Adipocyte (in vitro differentiated cells): ENCODE data around the gene MXD3.
A peak's percentile ranks its signal among the peaks of the same experiment; 100 is the strongest.

Source experiments
- DNase-seq: peaks from one replicate; pipeline ENCODE4 v3.0.0-alpha.2; 2015; ENCODE audit warnings: low read depth
- H3K27me3 ChIP-seq: replicated peaks from 2 replicates; pipeline ENCODE4 v1.7.0; 2013; ENCODE audit warnings: mild to moderate bottlenecking, low read length, moderate library complexity; ENCODE audit not compliant: control insufficient read depth, insufficient read depth
- H3K36me3 ChIP-seq: 2 replicates; pipeline ENCODE4 v1.7.0; 2013; ENCODE audit warnings: low read length, mild to moderate bottlenecking, moderate library complexity; ENCODE audit not compliant: control insufficient read depth, insufficient read depth, severe bottlenecking
- H3K4me1 ChIP-seq: 2 replicates; pipeline ENCODE4 v1.7.0; 2013; ENCODE audit warnings: mild to moderate bottlenecking, low read length, moderate library complexity; ENCODE audit not compliant: control insufficient read depth, insufficient read depth
- H3K4me3 ChIP-seq: 2 replicates; pipeline ENCODE4 v1.7.0; 2013; ENCODE audit warnings: mild to moderate bottlenecking, low read length, moderate library complexity
- H3K9ac ChIP-seq: 2 replicates; pipeline ENCODE4 v1.7.0; 2013; ENCODE audit warnings: mild to moderate bottlenecking, low read length, moderate library complexity
- H3K9me3 ChIP-seq: 2 replicates; pipeline ENCODE4 v1.7.0; 2013; ENCODE audit warnings: mild to moderate bottlenecking, low read length, moderate library complexity; ENCODE audit not compliant: control insufficient read depth

Gene MXD3

DNA sequence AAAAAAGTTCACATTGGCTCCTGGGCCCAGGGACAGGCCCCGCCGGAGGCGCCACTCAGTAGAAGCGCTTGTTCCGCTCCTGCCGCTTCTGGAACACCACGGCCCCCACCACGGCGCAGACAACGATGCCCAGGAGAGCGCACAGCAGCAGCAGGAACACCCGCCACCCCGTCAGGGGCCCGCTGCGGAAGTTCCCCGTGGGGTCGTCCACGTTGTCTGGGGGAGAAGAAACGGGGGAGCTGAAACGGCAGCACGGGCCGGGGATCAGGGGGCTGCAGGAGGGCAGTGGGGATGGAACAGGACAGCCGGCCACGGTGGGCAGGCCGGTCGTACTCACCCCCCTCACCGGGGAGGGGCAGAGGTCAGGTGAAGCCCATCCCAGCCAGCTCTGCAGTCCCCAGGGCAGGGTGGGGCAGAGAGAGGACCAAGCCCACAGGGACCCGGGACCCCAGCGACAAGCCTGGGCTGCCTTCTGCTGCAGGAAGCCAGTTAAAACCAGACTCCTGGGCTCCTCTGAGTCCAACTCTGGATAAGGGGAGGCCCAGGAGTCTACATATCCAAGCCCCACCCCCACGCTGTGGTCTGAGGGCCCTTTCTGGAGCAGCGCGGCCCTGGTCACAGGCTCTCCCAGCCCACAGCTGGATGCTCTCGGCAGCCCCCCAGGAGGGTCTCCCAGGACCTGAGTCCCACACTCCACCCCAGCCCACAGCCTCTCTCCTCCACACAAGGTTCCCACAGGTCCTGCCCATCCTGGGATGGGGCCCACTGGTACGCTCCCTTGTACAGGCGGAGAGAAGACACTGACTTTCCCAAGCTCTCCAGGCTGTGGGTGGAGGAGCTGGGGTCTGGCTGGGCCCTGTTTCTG, 20.6 kb upstream of the MXD3 start:
- H3K9ac ChIP-seq: no peak overlapping the region
- peaks cover 75% of the 10 kb centered on the region for H3K36me3 ChIP-seq
- no peaks in the 10 kb centered on the region for H3K27me3 ChIP-seq
- no peaks in the 10 kb centered on the region for H3K9me3 ChIP-seq
- DNase-seq: no peak
- no peak overlapping the region for H3K4me3 ChIP-seq
- peaks cover 9% of the 10 kb centered on the region for H3K4me1 ChIP-seq

DNA sequence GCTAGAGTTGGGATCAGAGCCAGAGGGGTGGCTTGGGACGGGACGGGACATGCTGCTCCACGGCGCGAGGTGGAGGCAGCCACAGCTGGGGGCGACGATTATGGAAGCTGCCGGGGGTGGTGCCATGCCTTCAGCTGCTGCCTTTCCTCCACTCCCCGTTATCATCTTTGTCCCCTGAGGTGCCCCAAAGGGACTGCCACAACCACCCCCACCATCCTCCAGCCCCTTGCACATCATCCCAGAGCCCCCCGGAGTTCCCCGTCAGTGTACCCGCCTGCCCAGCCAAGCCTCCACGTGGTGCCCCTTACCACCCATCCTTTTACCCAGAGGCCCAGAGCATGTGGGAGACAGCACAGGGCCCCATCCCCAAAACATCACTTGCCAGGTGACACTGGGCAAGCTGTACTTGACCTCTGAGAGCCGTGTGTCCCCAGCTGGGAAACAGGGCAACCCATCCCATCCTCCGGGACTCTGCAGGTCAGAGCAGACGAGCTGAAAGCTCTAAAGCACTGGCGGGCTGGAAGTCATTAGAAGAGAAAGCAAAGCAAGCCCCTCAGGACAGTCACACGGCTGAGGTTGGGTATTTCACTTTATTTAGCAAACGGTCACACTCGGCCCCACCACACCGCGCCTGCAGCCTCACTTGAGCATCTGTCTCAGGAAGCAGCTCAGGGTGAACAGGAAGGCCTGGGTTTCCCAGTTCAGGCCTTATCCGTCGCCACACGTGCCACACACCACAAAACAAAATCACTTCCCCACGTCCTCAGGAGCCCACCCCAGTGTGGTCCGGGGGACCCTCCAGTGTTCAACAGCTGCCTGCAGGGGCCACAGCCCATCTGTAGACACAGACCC, 19.5 kb upstream of the MXD3 start:
- H3K36me3 ChIP-seq: peaks cover 65% of the 10 kb centered on the region
- DNase-seq: no peak
- H3K4me3 ChIP-seq: no peak overlapping the region
- H3K4me1 ChIP-seq: peaks cover 12% of the 10 kb centered on the region
- H3K9ac ChIP-seq: no peak overlapping the region
- no peaks in the 10 kb centered on the region for H3K27me3 ChIP-seq
- H3K9me3 ChIP-seq: no peaks in the 10 kb centered on the region

DNA sequence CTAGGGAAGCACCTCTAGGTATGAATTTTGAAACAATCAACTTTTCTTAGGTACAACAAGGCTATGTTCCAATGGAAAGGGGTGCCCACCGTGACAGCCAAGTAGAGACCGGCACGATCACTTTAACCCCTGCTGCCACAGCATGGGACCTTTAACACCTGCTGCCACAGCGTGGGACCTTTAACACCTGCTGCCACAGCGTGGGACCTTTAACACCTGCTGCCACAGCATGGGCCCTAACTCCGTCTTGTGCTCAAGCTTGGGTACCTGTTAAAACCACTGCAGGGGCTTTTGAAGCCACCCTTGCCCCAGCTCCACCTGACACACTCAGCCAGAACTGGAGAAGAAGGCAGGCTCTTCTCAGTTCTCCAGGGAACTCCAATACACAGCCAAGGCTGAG, 18.2 kb upstream of the MXD3 start:
- no peak for DNase-seq
- Histone ChIP-seq H3K36me3 (peaks cover 51% of the 10 kb centered on the region), H3K4me3 (no peak overlapping the region), H3K9me3 (no peaks in the 10 kb centered on the region), H3K9ac (no peak overlapping the region), H3K4me1 (peaks cover 18% of the 10 kb centered on the region), H3K27me3 (no peaks in the 10 kb centered on the region)

DNA sequence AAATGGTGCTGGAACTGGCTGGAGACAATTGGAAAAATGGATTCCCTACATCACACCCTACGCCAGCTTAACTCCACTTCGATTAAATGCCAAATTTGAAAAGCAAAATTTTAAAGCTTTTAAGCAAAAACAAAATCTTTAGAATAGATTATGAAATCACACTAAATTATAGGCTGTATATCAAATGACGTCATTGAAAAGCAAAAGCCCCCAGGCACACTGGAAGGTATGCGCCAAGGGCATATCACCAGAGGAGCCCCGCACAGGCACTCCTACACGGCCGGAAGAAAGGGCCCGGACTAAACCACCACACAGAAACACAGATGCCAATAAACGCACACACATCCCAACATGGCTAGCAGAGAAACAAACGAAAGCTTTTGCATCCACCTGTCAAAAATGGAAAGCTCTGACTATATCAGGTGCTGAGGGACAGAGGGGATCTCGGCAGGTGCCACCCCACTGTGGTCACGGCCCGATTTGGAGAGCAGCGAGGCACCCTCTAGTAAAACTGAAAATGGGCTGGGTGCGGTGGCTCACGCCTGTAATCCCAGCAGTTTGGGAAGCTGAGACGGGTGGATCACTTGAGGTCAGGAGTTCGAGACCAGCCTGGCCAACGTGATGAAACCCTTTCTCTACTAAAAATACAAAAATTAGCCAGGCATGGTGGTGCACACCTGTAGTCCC, 17.0 kb upstream of the MXD3 start:
- no peak overlapping the region for H3K9ac ChIP-seq
- no peak for DNase-seq
- no peak overlapping the region for H3K4me3 ChIP-seq
- H3K27me3 ChIP-seq: no peaks in the 10 kb centered on the region
- peaks cover 18% of the 10 kb centered on the region for H3K4me1 ChIP-seq
- H3K36me3 ChIP-seq: peaks cover 39% of the 10 kb centered on the region
- H3K9me3 ChIP-seq: no peaks in the 10 kb centered on the region

DNA sequence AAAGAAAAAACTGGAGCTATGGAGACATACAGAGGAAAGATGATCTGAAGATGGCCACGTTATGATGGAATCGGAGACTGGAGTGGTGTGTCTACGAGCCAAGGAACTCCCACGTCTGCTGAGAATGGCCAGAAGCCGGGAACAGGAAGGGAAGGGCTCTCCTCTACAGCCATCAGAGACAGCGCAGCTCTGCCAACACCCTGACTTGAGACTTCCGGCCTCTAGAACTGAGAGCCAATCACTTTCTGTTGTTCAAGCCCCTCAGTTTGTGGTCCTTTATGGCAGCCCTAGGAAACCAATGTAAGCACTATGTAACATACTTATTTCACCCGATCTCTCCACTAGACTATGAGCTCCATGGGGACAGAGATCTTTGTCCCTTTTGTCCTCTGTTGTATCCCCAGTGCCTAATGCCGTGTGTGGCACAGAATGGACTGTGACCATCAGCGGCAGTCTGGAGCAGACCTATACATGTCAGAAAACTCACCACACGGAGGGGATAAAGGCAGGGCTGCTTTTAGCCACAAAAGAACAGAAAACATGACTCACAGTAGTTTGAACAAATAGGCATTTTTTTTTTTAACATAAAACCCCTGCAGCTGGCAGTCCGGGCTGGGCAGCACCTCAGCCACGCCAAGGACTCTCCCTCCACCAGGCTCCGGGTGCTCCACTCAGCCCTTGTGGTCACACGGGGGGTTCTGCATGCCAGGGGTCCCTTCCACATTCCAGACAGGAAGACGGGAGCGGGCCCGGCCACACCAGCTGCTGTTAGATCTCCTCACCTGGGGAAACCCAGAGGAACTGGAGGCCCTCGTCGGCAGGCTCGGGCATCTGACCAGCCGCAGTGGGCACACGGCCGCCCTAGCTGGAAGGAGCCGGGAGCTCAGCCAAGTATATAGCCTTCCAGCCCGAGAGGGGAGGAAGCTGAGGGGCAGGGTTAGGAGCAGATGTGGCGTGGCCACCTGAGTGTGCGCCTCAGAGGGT, 16.1 kb upstream of the MXD3 start:
- Histone ChIP-seq H3K9me3 (no peaks in the 10 kb centered on the region), H3K4me1 (peaks cover 18% of the 10 kb centered on the region), H3K9ac (no peak overlapping the region), H3K36me3 (peaks cover 31% of the 10 kb centered on the region), H3K4me3 (no peak overlapping the region), H3K27me3 (no peaks in the 10 kb centered on the region)
- no peak for DNase-seq

DNA sequence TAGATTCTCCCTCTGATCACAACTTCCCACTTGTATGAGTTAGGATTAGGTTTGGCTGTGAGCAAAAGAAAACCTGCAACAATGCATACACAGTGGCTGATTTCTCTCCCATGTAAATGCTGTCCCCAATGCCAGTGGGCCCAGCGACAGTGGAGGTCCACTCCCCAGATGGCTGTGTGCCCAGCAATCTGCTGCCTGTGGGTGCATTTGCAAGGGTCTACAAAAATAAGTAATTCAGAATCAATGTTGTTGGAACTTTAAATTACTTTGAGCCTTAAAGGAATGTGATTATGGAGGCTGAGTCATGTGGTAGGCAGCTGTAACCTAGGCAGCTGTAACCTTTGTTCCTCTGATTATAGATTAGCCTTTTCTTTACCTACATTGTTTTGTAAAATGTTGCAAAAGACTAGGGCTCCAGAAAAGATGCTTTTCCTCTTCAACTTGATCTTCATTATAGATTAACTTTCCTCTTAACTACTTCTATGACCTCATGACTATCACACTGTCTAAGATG, 14.2 kb upstream of the MXD3 start:
- no peaks in the 10 kb centered on the region for H3K9me3 ChIP-seq
- H3K27me3 ChIP-seq: no peaks in the 10 kb centered on the region
- H3K9ac ChIP-seq: no peak overlapping the region
- no peak overlapping the region for H3K4me3 ChIP-seq
- DNase-seq: no peak
- peaks cover 18% of the 10 kb centered on the region for H3K4me1 ChIP-seq
- H3K36me3 ChIP-seq: peaks cover 15% of the 10 kb centered on the region

DNA sequence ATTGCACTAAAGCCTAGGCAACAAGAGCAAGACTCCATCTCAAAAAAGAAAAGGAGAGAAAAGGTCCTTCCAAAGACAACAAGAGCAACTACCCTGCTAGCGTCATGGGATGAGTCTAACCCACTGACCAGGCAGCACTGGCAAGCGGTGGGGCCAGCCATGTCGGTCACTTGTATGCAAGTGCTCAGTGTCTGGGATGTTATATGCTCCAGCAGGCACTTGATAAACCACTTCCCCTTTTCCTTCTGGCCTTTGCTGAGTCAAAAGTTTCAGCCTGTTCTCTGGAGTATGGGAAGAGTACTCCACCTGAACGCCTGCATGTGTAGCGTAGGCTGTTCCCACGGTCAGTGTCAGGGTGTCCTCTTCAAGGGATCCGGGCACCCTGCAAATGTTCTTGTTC, 9.2 kb upstream of the MXD3 start:
- Histone ChIP-seq H3K9me3 (no peaks in the 10 kb centered on the region), H3K4me3 (no peak overlapping the region), H3K36me3 (peaks cover 10% of the 10 kb centered on the region), H3K27me3 (no peaks in the 10 kb centered on the region), H3K4me1 (peaks cover 3% of the 10 kb centered on the region), H3K9ac (no peak overlapping the region)
- DNase-seq: no peak

DNA sequence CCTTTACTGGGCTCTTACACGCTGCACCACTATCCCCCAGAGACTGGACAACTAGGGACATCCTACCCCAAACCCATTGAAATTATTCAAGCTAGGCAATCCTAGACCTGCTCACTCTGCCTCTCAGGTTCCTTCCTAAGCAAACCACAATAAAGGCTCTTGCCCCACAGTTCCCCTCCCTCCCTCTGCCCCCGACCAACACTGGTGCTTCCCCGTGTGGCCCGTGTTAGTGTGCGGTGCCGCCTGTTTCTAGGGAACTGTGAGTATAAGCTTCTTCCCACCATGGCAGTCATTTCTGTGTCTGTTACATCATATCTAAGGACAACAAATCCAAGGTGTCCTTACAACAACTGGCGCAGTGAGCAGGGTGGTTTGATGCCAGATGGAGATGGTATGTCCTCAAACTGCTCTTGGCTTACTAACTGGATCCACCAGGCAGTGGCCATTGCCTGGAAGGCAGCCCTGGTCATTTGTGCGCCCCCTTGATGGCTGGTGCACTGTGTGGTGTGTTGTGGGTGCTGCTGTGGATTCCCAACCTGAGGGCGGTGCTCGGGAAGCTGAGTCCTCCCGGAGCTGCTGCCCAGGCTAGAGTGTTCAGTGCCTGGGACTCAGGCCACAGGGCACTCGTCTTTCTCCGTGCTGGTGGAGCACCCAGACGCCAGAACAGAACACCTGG, 8.4 kb upstream of the MXD3 start:
- Histone ChIP-seq H3K9ac (no peak overlapping the region), H3K9me3 (no peaks in the 10 kb centered on the region), H3K4me1 (no peaks in the 10 kb centered on the region), H3K36me3 (peaks cover 10% of the 10 kb centered on the region), H3K27me3 (no peaks in the 10 kb centered on the region), H3K4me3 (no peak overlapping the region)
- no peak for DNase-seq

DNA sequence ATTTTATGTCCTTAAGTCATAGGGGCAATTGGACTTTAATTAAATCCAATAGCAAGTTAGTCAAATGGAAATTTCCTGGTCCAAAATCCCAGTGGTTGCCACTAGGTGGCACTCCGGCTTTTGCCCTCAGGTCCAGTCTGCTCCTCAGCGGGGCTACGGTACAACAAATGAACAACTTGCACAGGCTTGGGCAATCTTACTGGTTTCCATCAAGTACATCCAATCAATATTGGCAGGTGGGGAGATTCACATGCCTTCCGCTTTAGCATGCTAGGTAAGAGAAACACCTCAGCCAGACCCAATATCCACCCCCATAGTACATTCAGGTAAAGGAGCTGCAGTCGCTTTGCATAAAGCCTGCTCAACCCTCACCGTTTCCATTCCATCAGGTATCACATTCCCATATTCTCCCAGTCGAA, 6.3 kb upstream of the MXD3 start:
- no peak overlapping the region for H3K9ac ChIP-seq
- no peaks in the 10 kb centered on the region for H3K4me1 ChIP-seq
- H3K9me3 ChIP-seq: no peaks in the 10 kb centered on the region
- H3K27me3 ChIP-seq: no peaks in the 10 kb centered on the region
- no peak overlapping the region for H3K4me3 ChIP-seq
- H3K36me3 ChIP-seq: peaks cover 10% of the 10 kb centered on the region
- DNase-seq: peak; percentile 86

DNA sequence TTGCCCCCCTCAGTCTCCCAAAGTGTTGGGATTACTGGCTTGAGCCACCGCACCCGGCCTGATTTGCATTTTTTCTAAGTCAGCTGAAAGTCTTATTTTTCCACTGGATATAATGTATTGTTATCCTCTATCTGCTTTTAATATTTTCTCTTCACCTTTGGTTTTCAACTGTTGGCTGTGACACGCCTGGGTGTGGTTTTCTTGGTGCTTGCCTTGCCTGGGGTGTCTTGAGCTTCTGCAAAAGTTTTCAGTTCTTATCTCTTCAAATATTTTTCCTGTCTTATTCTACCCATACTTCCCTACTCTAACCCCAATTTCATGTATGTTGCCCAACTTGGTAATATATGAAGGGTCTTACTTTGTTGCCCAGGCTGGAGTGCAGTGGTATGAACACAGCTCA, 4.3 kb upstream of the MXD3 start:
- no peak for DNase-seq

More for the DNA sequence above, 4.3 kb upstream of the MXD3 start:
- Histone ChIP-seq H3K27me3 (no peaks in the 10 kb centered on the region), H3K9ac (no peak overlapping the region), H3K36me3 (peaks cover 10% of the 10 kb centered on the region), H3K9me3 (no peaks in the 10 kb centered on the region), H3K4me1 (peaks cover 4% of the 10 kb centered on the region), H3K4me3 (no peak overlapping the region)
